GM12878 (cell line): ENCODE results near the gene CD72. TPM values are rescaled to one million over a fixed set of nuclear protein-coding genes. Genes with fewer than 3 reads are reported as not detected.

ENCODE experiments used
- ATAC-seq: fragments of 200-7000 bp; cut with Tn5 transposase; 3 replicates; pipeline ENCODE4 v1.9.1; 2020; ENCODE audit warnings: mild to moderate bottlenecking, moderate library complexity
- BruUV-seq: library from RNA; stranded (reverse); fragments of 400-500 nt; replicated peaks from 2 replicates; lab custom pipeline; 2021; lab: Mats Ljungman, UMichigan
- CTCF ChIA-PET: fragments of 300-600 bp; sonication (Branson Sonifier 250); formaldehyde crosslinking; extraction: SDS; loops from one replicate; lab custom pipeline; 2021; ENCODE audit warnings: inconsistent platforms; lab: Yijun Ruan, JAX
- POLR2A ChIA-PET: fragments of 350-600 bp; formaldehyde crosslinking; extraction: SDS; loops from one replicate; lab custom pipeline; 2021; ENCODE audit warnings: inconsistent platforms; lab: Charles Lee
- RAD21 ChIA-PET: fragments of 300-600 bp; sonication (Branson Sonifier 250); formaldehyde crosslinking; loops from one replicate; lab custom pipeline; 2023; ENCODE audit warnings: antibody characterized with exemption; ENCODE audit not compliant: unreplicated experiment; lab: Charles Lee
- SMC1A ChIA-PET: fragments of 300-600 bp; sonication (Branson Sonifier 250); formaldehyde crosslinking; loops from one replicate; lab custom pipeline; 2023; ENCODE audit not compliant: unreplicated experiment, uncharacterized antibody; lab: Charles Lee
- DNase-seq: peaks from one replicate; pipeline ENCODE4 v3.0.0-alpha.2; 2011; ENCODE audit warnings: low read depth, low spot score
- FAIRE-seq: peaks from 3 replicates; lab custom pipeline; 2011; peaks lifted over from hg19 to GRCh38; lab: Jason Lieb, UNC
- H2AFZ ChIP-seq: 2 replicates; pipeline ENCODE4 v1.6.0; 2011; ENCODE audit warnings: low read depth, low read length, control low read depth; ENCODE audit not compliant: control insufficient read depth
- H3K27ac ChIP-seq: 2 replicates; pipeline ENCODE4 v1.5.1; 2011; ENCODE audit warnings: control low read depth; ENCODE audit not compliant: control insufficient read depth, insufficient read depth
- H3K27me3 ChIP-seq, 2 experiments: replicated peaks in 1 of 2; 2 replicates each; pipeline versions ENCODE4 v1.6.0 to v1.6.1; 2011; ENCODE audit warnings: low read length in 1 of 2; ENCODE audit not compliant: control insufficient read depth in 2 of 2, insufficient read depth in 2 of 2
- H3K36me3 ChIP-seq, 2 experiments: 2 replicates each; pipeline ENCODE4 v1.5.1; 2011; ENCODE audit warnings: low read length in 1 of 2; ENCODE audit not compliant: control insufficient read depth in 2 of 2, insufficient read depth in 2 of 2
- H3K4me1 ChIP-seq: 2 replicates; pipeline ENCODE4 v1.6.1; 2011; ENCODE audit warnings: mild to moderate bottlenecking, low read length, moderate library complexity, mixed read lengths; ENCODE audit not compliant: control insufficient read depth, insufficient read depth
- H3K4me2 ChIP-seq: 2 replicates; pipeline ENCODE4 v1.6.0; 2011; ENCODE audit warnings: control low read depth; ENCODE audit not compliant: control insufficient read depth, insufficient read depth
- H3K4me3 ChIP-seq: fragments of 200-600 bp; sonication (generic); 2 replicates; pipeline ENCODE4 v1.5.1; 2016
- H3K79me2 ChIP-seq: 2 replicates; pipeline ENCODE4 v1.6.0; 2011; ENCODE audit warnings: low read length; ENCODE audit not compliant: control insufficient read depth, insufficient read depth
- H3K9ac ChIP-seq: 2 replicates; pipeline ENCODE4 v1.8.0; 2011; ENCODE audit warnings: low read length, control low read depth, mixed read lengths; ENCODE audit not compliant: control insufficient read depth, insufficient read depth
- H3K9me3 ChIP-seq: replicated peaks from 3 replicates; pipeline ENCODE4 v1.5.1; 2011; ENCODE audit warnings: mild to moderate bottlenecking, low read length; ENCODE audit not compliant: control insufficient read depth, insufficient read depth
- H4K20me1 ChIP-seq: 2 replicates; pipeline ENCODE4 v1.6.0; 2011; ENCODE audit not compliant: control insufficient read depth, insufficient read depth
- BCL11A ChIP-seq: IDR thresholded peaks from 2 replicates; pipeline ENCODE4 v1.6.1; 2011; ENCODE audit warnings: low read depth, low read length
- CEBPB ChIP-seq, 2 experiments: fragments of 150-350 bp in 1 of 2; IDR thresholded peaks; 2 replicates each; pipeline ENCODE4 v1.6.1; 2012 to 2014; ENCODE audit warnings: low read depth in 2 of 2, low read length in 2 of 2, borderline replicate concordance in 1 of 2, inconsistent platforms in 1 of 2
- CREB1 ChIP-seq: IDR thresholded peaks from 2 replicates; pipeline ENCODE4 v1.6.1; 2012; ENCODE audit warnings: low read depth, mild to moderate bottlenecking, inconsistent platforms
- MTA3 ChIP-seq: IDR thresholded peaks from 2 replicates; pipeline ENCODE4 v1.6.1; 2012; ENCODE audit warnings: low read length, inconsistent platforms, borderline replicate concordance
- NFYB ChIP-seq: IDR thresholded peaks from 2 replicates; pipeline ENCODE4 v1.6.1; 2011; ENCODE audit warnings: low read depth, mild to moderate bottlenecking, low read length, improper control_type of control experiment, moderate library complexity; ENCODE audit not compliant: insufficient read depth
- SPI1 ChIP-seq: IDR thresholded peaks from 2 replicates; pipeline ENCODE4 v1.6.1; 2011; ENCODE audit warnings: low read depth, mild to moderate bottlenecking, low read length, moderate library complexity, borderline replicate concordance; ENCODE audit not compliant: insufficient read depth
- WRNIP1 ChIP-seq: IDR thresholded peaks from 2 replicates; pipeline ENCODE4 v1.6.1; 2011; ENCODE audit warnings: low read depth, low read length, improper control_type of control experiment, borderline replicate concordance
- ZNF274 ChIP-seq: IDR thresholded peaks from one replicate; pipeline ENCODE4 v1.8.0; 2011; ENCODE audit not compliant: insufficient read length, insufficient read depth
- ZNF384 ChIP-seq: IDR thresholded peaks from 2 replicates; pipeline ENCODE4 v1.6.1; 2012; ENCODE audit warnings: low read depth, mild to moderate bottlenecking, low read length, improper control_type of control experiment, borderline replicate concordance
- WGBS: methylation state at CpG from one replicate; pipeline ENCODE4 v1.1.6; 2016; ENCODE audit warnings: low lambda C conversion rate; ENCODE audit not compliant: insufficient replicate concordance, insufficient coverage; ENCODE audit errors: missing lambda C conversion rate; 5-methylcytosine and 5-hydroxymethylcytosine counted together
- in situ Hi-C: fragments of 300-500 bp; cut with MboI; formaldehyde crosslinking; loops from 9 replicates; pipeline ENCODE4 v1.14.3; 2018; ENCODE audit warnings: mixed read lengths
- intact Hi-C: fragments of 100-400 bp; cut with micrococcal nuclease; formaldehyde crosslinking; loops from one replicate; pipeline ENCODE4 v1.14.2; 2022; ENCODE audit not compliant: unreplicated experiment
- polyA plus RNA-seq, 11 experiments: library from polyadenylated mRNA; depleted of rRNA in 4 of 11; unstranded in 6 of 11; stranded (reverse) in 5 of 11; fragments of >200 nt; fragmentation: Nextera tagmentation in 4 of 11; fragmentation: Illumina TruSeq in 1 of 11; extraction: Ambion mirVana in 4 of 11; extraction: Trizol in 1 of 11; gene quantifications; 1 replicate in 1 of 11; 2 replicates in 10 of 11; pipeline versions ENCODE4 v1.2.1 to v1.2.3, GENCODE V29; 2011 to 2016; ENCODE audit warnings: inconsistent platforms in 2 of 11, missing spikeins in 2 of 11, low read depth in 1 of 11
- total RNA-seq, 4 experiments: library from RNA; depleted of rRNA in 3 of 4; stranded (reverse); fragments of >200 nt in 3 of 4; fragmentation: Illumina TruSeq in 1 of 4; extraction: Trizol in 1 of 4; gene quantifications; 2 replicates each; pipeline versions ENCODE4 v1.2.1 to v1.2.3, GENCODE V29; 2013 to 2021
- TF ChIP-seq, protein P1 (sequence below): fragments of 450-650 bp; conservative IDR thresholded peaks from 2 replicates; pipeline ENCODE4 v1.6.1; 2017; ENCODE audit warnings: mild to moderate bottlenecking, moderate library complexity
- TF ChIP-seq, protein P2 (sequence below): fragments of 450-650 bp; IDR thresholded peaks from 2 replicates; pipeline ENCODE4 v1.6.1; 2014; ENCODE audit warnings: mild to moderate bottlenecking
- TF ChIP-seq, protein P3 (sequence below): fragments of 450-650 bp; IDR thresholded peaks from 2 replicates; pipeline ENCODE4 v1.6.1; 2017; ENCODE audit warnings: borderline replicate concordance
- TF ChIP-seq, protein P4 (sequence below): fragments of 450-650 bp; IDR thresholded peaks from 2 replicates; pipeline ENCODE4 v1.6.1; 2018; ENCODE audit warnings: borderline replicate concordance, mild to moderate bottlenecking; ENCODE audit not compliant: partially characterized antibody

The CD72 gene
- total and polyA plus RNA-seq, 10 of the 15 experiments (the other 5 are each of a cell fraction or from before 2014, with no cell fraction given), result 2.1 to 14.2 (median 4.4) TPM

DNA sequence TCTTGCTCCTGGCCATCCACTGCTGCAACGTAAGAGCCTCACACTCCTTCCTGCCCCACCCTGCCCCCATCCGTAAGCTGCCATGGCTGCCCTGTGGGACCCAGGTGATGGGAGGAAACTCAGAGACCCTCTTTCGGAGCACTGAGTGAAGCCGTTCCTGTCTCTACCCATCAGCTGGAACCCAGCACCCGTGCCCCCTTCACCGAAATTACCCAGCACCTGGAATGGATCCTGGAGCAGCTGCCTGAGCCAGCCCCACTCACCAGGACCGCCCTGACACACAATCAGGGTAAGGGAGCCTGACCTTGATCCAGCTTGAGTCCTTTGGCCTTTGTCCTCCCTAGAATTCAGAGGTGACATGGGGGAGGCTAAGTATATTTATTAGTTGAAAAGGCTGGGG lies 10.0 kb downstream of the CD72 start:
- intact Hi-C loops, result loop anchor here (10.0 kb wide), 2 partner anchors 207 to 493 kb away; partner anchors contain the start of genes ATOSB, HINT2 and SPAG8
- Histone ChIP-seq H3K27ac (no peak overlapping the region), H3K79me2 (no peaks in the 10 kb centered on the region; the same call in 1 of the 2 replicates), H3K36me3 (no peaks in the 10 kb centered on the region; a peak in 1 of 4 replicates)
- BruUV-seq, result no TSS peak
- POLR2A ChIA-PET, result interaction anchor here (1.2 kb wide), 1 partner anchor 38 kb away, joined by 4 read pairs; no protein-coding TSS in a partner anchor
- TF ChIP-seq, protein P1, sequence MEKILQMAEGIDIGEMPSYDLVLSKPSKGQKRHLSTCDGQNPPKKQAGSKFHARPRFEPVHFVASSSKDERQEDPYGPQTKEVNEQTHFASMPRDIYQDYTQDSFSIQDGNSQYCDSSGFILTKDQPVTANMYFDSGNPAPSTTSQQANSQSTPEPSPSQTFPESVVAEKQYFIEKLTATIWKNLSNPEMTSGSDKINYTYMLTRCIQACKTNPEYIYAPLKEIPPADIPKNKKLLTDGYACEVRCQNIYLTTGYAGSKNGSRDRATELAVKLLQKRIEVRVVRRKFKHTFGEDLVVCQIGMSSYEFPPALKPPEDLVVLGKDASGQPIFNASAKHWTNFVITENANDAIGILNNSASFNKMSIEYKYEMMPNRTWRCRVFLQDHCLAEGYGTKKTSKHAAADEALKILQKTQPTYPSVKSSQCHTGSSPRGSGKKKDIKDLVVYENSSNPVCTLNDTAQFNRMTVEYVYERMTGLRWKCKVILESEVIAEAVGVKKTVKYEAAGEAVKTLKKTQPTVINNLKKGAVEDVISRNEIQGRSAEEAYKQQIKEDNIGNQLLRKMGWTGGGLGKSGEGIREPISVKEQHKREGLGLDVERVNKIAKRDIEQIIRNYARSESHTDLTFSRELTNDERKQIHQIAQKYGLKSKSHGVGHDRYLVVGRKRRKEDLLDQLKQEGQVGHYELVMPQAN, result no peak
- TF ChIP-seq, protein P2, sequence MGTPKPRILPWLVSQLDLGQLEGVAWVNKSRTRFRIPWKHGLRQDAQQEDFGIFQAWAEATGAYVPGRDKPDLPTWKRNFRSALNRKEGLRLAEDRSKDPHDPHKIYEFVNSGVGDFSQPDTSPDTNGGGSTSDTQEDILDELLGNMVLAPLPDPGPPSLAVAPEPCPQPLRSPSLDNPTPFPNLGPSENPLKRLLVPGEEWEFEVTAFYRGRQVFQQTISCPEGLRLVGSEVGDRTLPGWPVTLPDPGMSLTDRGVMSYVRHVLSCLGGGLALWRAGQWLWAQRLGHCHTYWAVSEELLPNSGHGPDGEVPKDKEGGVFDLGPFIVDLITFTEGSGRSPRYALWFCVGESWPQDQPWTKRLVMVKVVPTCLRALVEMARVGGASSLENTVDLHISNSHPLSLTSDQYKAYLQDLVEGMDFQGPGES, result no peak
- TF ChIP-seq MTA3 (no peak), ZNF274 (no peak), NFYB (no peak), SPI1 (no peak), WRNIP1 (no peak), ZNF384 (no peak), BCL11A (no peak), CEBPB (IDR thresholded peaks at IDR 0.05; ENCODE audit: borderline replicate concordance in 1 of 2, low read depth in 2 of 2, low read length in 2 of 2) (no peak), CREB1 (no peak)
- TF ChIP-seq, protein P3, sequence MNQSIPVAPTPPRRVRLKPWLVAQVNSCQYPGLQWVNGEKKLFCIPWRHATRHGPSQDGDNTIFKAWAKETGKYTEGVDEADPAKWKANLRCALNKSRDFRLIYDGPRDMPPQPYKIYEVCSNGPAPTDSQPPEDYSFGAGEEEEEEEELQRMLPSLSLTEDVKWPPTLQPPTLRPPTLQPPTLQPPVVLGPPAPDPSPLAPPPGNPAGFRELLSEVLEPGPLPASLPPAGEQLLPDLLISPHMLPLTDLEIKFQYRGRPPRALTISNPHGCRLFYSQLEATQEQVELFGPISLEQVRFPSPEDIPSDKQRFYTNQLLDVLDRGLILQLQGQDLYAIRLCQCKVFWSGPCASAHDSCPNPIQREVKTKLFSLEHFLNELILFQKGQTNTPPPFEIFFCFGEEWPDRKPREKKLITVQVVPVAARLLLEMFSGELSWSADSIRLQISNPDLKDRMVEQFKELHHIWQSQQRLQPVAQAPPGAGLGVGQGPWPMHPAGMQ, result no peak
- TF ChIP-seq, protein P4, sequence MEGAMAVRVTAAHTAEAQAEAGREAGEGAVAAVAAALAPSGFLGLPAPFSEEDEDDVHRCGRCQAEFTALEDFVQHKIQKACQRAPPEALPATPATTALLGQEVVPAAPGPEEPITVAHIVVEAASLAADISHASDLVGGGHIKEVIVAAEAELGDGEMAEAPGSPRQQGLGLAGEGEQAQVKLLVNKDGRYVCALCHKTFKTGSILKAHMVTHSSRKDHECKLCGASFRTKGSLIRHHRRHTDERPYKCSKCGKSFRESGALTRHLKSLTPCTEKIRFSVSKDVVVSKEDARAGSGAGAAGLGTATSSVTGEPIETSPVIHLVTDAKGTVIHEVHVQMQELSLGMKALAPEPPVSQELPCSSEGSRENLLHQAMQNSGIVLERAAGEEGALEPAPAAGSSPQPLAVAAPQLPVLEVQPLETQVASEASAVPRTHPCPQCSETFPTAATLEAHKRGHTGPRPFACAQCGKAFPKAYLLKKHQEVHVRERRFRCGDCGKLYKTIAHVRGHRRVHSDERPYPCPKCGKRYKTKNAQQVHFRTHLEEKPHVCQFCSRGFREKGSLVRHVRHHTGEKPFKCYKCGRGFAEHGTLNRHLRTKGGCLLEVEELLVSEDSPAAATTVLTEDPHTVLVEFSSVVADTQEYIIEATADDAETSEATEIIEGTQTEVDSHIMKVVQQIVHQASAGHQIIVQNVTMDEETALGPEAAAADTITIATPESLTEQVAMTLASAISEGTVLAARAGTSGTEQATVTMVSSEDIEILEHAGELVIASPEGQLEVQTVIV, result no peak
- TF ChIP-seq, all 136 proteins: peak for 0
- H3K4me1 ChIP-seq, result peaks cover 5% of the 10 kb centered on the region
- no peak overlapping the region for H3K4me2 ChIP-seq
- in situ Hi-C loops, result loop anchor here (5.0 kb wide), 1 partner anchor 119 kb away; no protein-coding TSS in a partner anchor
- no peaks in the 10 kb centered on the region for H3K9me3 ChIP-seq
- 87% methylated on average over 7 of the region's 7 CpGs for WGBS
- H3K27me3 ChIP-seq, result no peaks in the 10 kb centered on the region
- H2AFZ ChIP-seq, result no peak overlapping the region
- H3K9ac ChIP-seq, result no peak overlapping the region
- SMC1A ChIA-PET, result no interaction called here
- no peak for FAIRE-seq
- RAD21 ChIA-PET, result no interaction called here
- ATAC-seq, result no peak
- CTCF ChIA-PET, result interaction anchor here (0.7 to 1.8 kb wide), 6 partner anchors 15 to 215 kb away, joined by 3 to 5 read pairs (median 3); no protein-coding TSS in a partner anchor
- H3K4me3 ChIP-seq, result no peak overlapping the region
- DNase-seq, result no peak
- no peaks in the 10 kb centered on the region for H4K20me1 ChIP-seq
